Activated CD8-positive, alpha-beta memory T cell treated with anti-CD3 and anti-CD28 coated beads, Interleukin-2, amount 50 U/mL, for 1 hour (primary cell): ENCODE measurements around the gene LRRC8B.
"Not testable (repeated sequence)": the region's sequence is repeated elsewhere in the genome, so short reads cannot be mapped to it uniquely, and the experiment has no call there.

Experiments used
- DNase-seq: peaks from one replicate; pipeline ENCODE4 v3.0.0-alpha.2; 2020; ENCODE audit errors: extremely low read depth

Gene LRRC8B

GRCh38 chr1:89525169-89525855 is 683 bp downstream of the LRRC8B start:
- no peak for DNase-seq

DNA sequence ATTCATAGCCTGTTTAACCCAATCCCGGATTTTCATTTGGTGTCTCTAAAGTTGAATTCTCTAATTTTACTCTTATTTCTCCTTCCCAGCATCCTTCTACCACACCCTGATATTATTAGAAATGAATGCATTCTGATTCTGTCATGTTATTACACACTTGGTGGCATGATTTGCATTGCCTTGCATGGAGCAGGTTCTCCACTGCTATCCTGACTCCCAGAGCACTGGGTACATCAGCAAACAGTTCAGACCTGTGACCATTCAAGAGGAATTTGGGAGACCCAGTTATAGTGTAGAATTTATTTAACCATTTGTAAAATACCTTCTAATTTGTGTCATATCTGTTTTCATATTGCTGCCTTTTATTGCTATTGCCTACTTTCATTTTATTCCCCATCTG is 2.6 kb downstream of the LRRC8B start:
- DNase-seq = no peak

DNA sequence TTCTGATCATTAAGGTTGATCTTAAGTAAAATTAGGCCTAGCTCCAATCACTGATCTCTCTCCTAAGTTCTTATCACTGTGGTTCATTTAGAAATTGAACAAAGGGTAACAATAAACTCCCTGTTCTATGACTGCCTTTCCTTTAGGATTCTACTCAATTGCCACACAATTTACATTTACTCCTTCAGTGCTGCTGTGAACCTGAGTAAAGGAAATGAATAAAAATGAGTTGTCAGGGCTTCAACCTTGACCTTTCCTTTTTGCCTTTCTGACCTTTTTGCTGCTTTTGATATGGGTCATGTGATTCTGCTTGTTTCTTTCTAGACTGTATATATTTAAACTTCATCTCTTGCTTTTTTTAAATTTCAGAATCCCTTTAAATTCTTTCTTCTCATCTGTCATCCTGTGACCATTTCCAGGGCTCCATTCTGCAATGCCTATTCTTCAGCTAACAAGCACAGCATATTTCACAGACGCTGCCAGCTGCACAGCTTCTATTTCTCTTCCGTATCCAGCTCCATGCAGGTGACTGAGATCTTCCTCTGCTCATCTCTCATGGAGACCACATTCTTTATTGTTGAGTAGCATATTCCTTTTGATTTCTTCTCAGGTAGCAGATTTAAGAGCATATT is 3.2 kb downstream of the LRRC8B start:
- DNase-seq = no peak

DNA sequence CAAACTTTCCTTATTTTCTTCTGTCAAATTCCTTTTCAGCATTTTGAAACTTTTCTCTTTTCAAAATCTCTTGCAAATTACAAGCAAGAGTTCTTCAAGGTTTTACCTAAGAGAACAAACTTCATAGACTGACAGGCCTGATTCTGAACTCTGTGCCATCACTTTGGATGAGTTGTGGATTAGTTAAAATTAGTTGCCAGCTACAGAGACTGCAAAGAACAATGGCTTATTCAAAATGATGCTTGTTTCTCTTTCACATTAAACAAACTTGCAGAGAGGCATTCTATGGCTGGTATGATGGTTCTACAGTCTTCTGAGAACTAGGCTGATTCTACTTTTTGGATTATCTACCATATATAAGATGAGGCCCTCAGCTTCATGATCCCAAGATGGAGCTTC is 3.8 kb downstream of the LRRC8B start:
- no peak for DNase-seq

GRCh38 chr1:89529196-89529595 is 4.6 kb downstream of the LRRC8B start:
- no peak for DNase-seq

DNA sequence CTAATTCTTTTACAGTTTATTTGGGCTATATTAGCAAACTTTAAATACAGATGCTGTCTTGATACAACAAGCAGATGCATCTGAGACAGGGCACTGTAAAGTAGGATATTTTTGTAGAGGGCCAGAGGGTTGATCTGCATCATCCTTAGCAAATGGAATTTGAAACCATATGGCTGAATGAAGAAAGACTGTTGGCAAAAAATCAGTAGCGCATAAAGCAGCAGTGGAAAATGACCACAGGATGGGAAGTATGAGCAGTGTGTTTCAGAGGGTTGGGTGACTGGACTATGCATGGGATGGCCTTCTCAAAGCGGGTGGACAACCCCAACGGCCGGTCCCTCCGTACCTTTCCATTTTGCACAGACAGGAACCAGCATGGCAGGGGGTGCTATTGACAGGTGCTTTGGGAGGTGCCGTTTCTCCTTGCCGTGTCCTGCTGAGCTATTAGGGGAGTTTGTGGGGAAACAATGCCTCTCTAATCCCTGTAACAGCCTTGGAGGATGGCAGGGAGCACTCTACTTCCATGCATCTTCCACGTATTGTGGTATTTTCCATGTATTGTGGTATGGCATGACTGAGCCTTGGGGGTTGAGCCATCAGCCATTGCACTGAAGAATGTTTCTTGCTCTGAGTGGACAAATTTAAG is 5.9 kb downstream of the LRRC8B start:
- no peak for DNase-seq

- no peak for DNase-seq
Observed at GRCh38 chr1:89531480-89532139, 7.0 kb downstream of the LRRC8B start.

GRCh38 chr1:89532228-89532627 is 7.6 kb downstream of the LRRC8B start:
- DNase-seq = no peak

DNA sequence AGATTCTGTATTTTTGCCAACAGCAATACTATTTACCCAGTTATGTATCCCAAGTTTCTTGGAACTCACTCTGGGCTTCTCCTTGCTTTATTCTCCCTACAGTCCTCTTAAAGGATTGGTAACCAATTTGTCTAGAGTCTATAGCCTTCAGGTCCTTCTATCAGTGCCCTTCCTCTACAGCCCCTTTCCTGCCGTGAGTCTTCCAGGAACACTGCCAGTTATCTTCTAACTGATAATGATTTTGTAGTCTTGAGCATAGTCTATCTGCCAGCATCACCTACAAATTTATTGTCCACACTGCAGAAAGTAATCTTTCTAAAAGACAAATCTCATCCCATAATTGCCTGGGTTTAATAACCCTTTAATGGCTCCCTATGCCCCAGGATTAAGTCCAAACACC is 8.2 kb downstream of the LRRC8B start:
- no peak for DNase-seq

- DNase-seq = no peak
Observed at GRCh38 chr1:89535537-89535936, 10.9 kb downstream of the LRRC8B start.

DNA sequence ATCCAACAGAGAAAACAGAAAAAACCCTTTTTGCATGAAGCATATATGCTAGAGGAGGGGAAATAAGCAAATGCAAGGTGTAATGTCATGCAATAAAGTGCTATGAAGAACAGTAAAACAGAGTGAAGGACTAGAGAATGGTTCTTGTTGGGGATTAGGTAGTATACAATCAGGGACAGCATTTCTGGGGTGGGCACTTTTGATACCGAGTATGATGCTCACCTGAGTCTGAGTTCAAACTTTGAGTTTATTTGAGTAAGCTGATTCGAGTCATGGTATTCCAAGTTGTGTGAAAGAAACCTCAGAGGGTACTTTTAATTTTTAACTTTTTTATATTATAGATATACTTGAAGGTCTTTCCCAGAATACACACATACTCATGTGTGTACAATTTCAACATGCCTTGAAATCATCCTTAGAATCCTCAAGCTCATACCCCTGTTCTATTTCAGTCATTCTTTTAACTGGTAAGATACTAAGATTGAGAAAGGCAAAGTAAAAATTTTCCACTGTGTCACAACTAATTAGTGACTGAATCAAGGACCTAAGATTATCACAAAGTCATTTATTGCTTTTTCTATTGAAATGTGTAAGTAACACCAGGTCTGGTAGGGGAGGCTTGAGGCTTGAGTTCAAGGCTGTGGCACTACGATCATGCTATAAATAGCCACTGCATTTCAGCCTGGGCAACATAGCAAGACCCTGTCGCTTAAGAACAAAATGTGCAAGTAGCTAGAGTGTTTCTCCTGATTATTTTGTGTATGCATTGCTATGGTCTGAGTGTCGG is 12.1 kb downstream of the LRRC8B start:
- DNase-seq = no peak

GRCh38 chr1:89538361-89538760 is 13.7 kb downstream of the LRRC8B start:
- DNase-seq = no peak

DNA sequence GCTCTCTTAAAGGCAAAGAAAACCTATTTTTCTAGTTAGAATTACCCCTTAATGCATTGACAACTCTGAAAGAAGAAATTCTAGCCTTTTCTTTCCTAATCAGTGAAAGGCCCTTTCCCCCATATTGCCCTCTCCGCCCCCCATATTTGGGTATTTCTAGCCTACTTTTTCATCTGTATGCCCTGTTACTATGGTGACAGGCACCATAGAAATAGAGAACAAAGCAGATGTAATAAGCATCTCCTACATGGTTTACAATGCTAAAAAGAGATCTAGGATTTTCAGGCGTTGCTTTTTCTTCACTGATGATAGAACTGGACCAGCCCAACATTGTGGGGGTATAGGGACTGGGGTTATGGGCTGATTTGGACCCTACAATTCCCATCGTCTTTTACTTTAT is 14.5 kb downstream of the LRRC8B start:
- no peak for DNase-seq

- DNase-seq = no peak
Observed at GRCh38 chr1:89540406-89540970, 15.9 kb downstream of the LRRC8B start.

DNA sequence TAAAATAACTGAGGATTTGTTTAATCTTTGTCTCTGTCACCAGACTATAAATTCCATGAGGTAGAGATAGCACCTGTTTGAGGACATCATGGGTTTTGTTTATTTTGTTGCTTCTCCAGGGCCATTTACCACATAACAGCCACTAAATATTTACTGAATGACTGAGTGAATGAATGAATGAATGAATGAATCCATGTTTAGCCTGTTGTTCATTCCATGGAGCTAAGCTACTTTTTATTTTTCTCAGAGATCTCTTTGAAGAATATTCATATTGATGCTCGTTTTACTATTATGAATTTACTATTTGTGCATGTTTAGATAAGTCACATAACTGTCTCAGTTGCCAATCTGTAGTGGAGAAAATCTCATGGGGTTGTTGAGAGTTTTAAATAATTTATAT is 17.7 kb downstream of the LRRC8B start:
- no peak for DNase-seq

GRCh38 chr1:89543632-89544031 is 19.0 kb downstream of the LRRC8B start:
- DNase-seq = not testable (repeated sequence)

DNA sequence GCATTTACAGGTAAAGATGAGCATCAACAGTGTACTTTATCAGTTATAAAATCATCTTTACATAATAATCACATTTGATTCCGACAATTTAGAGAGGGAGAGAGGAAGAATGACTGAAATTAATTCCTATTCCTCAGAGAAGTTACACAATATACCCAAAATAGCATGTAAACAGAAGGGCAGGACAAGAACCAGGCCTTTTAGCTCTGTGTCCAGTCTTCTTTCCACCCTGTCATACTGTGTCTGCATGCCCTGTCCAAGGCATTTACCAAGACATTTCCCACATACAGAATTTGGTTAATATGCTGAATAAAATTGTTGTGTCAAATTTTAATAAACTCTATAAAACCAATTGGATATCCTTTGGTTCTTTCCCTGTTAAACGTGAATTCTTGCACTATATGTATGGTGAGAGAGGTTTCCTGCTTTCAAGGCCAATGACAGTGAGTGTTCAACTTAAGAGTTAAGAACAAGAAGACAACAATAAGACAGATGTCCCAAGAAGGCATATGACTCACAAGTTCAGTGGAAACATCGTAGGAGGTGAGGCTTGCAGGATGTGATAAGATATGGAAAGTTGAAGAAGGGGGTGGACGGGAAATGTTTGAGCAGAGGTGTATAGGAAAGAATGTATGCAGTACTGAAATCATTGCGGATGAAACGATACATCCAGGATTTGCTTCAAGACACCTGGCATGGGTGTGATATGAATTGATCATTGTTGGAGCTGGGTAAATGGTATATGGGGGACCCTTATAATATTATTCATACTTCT is 20.8 kb downstream of the LRRC8B start:
- DNase-seq = no peak

- DNase-seq = no peak
Observed at GRCh38 chr1:89546082-89546889, 21.7 kb downstream of the LRRC8B start.

- no peak for DNase-seq
Observed at GRCh38 chr1:89546934-89547562, 22.4 kb downstream of the LRRC8B start.
